Upper lobe of left lung (tissue), 6 donors: ENCODE measurements around the gene CDK8. TPM values are rescaled to one million over a fixed set of nuclear protein-coding genes. Genes with fewer than 3 reads are reported as not detected.

Experiments
- ATAC-seq, 2 donors: fragments of 200-7000 bp; cut with Tn5 transposase; one replicate each; pipeline ENCODE4 v1.9.1; 2022; ENCODE audit warnings: mild to moderate bottlenecking in 2 of 2, moderate library complexity in 2 of 2; ENCODE audit not compliant: low FRiP score in 2 of 2
- DNase-seq, 2 donors: peaks; one replicate each; pipeline ENCODE4 v3.0.0-alpha.2; 2019 to 2020
- H3K27ac ChIP-seq, 4 donors: fragments of 200-600 bp; sonication (generic); one replicate each; pipeline ENCODE4 v1.5.1; 2016 to 2019
- H3K27me3 ChIP-seq, 4 donors: fragments of 200-600 bp; sonication (generic); one replicate each; pipeline ENCODE4 v1.5.1; 2017 to 2019
- H3K36me3 ChIP-seq, 4 donors: fragments of 200-600 bp; sonication (generic); one replicate each; pipeline ENCODE4 v1.5.1; 2016 to 2019
- H3K4me1 ChIP-seq, 4 donors: fragments of 200-600 bp; sonication (generic); one replicate each; pipeline ENCODE4 v1.5.1; 2018 to 2019
- H3K4me3 ChIP-seq, 4 donors: fragments of 200-600 bp; sonication (generic); one replicate each; pipeline ENCODE4 v1.5.1; 2017 to 2019; ENCODE audit warnings: mild to moderate bottlenecking in 2 of 4, moderate library complexity in 1 of 4
- H3K9me3 ChIP-seq, 4 donors: fragments of 200-600 bp; sonication (generic); one replicate each; pipeline ENCODE4 v1.5.1; 2018 to 2019
- EP300 ChIP-seq, 4 donors: sonication (generic); formaldehyde crosslinking; IDR thresholded peaks; one replicate each; pipeline ENCODE4 v1.5.1; 2017; ENCODE audit warnings: antibody characterized with exemption in 4 of 4, control low read depth in 2 of 4
- POLR2A ChIP-seq, 4 donors: fragments of 450-650 bp; IDR thresholded peaks; one replicate each; pipeline ENCODE4 v1.5.1; 2016 to 2017; ENCODE audit warnings: antibody characterized with exemption in 4 of 4, mild to moderate bottlenecking in 2 of 4
- POLR2AphosphoS5 ChIP-seq, 2 donors: sonication (generic); formaldehyde crosslinking; IDR thresholded peaks; one replicate each; pipeline ENCODE4 v1.5.1; 2017; ENCODE audit warnings: antibody characterized with exemption in 2 of 2
- WGBS, 2 donors: methylation state at CpG; one replicate each; pipeline ENCODE4 v1.1.5; 2017 to 2018; 5-methylcytosine and 5-hydroxymethylcytosine counted together
- small RNA-seq, 4 donors: library from RNA; depleted of rRNA; stranded (forward); fragments of <200 nt; gene quantifications; one replicate each; pipeline ENCODE3, GENCODE V24; 2016
- total RNA-seq, 6 donors: library from RNA; depleted of rRNA in 4 of 6; stranded (reverse); fragments of >200 nt in 4 of 6; gene quantifications; one replicate each; pipeline versions ENCODE4 v1.1.0 to v1.2.1, GENCODE V29; 2016 to 2021
- TF ChIP-seq, protein P1 (sequence below), 6 experiments: fragments of 450-650 bp in 4 of 6; fragments of 200-600 bp in 2 of 6; sonication (generic) in 2 of 6; IDR thresholded peaks; one replicate each; pipeline ENCODE4 v1.5.1; 2016 to 2019; ENCODE audit warnings: antibody characterized with exemption in 6 of 6
- donor health status: DM: no; HTN: no; CAD: no; lungs with moderate emphysema.
- donor health status: DM: no; HTN: yes; CAD: no; lungs with severe emphysema.

Gene CDK8
- total RNA-seq, 6 donors from 2014 or later, result 9.4 to 15.6 (median 10.8) TPM

DNA sequence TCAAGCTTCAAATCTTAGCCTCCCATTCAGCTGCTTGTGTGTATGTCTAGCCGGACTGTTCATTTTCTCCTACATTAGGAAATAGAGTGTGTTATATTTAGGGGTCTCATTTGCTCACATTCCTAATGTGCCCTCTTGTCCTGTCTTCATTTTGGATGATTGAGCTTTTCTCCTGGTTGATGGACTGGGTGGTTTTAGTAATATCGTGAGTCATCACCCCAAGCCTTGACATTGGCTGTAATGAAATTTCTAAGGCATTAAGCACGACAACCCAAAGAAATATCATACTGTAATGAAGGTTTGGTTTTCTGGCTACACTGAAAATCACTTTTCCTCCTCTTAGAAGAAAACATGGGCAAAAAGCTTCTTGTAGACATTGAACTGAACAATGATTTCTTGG is 192.8 kb downstream of the CDK8 start:
- no peaks in the 10 kb centered on the region for H3K27me3 ChIP-seq
- no peaks in the 10 kb centered on the region for H3K9me3 ChIP-seq
- 90 to 92% methylated on average over 3 of the region's 3 CpGs for WGBS, 2 donors
- no peak for ATAC-seq
- no peaks in the 10 kb centered on the region for H3K36me3 ChIP-seq
- no peak overlapping the region for H3K4me3 ChIP-seq
- H3K27ac ChIP-seq, result no peak overlapping the region
- H3K4me1 ChIP-seq, result no peaks in the 10 kb centered on the region
- no peak for DNase-seq
- TF ChIP-seq, protein P1, sequence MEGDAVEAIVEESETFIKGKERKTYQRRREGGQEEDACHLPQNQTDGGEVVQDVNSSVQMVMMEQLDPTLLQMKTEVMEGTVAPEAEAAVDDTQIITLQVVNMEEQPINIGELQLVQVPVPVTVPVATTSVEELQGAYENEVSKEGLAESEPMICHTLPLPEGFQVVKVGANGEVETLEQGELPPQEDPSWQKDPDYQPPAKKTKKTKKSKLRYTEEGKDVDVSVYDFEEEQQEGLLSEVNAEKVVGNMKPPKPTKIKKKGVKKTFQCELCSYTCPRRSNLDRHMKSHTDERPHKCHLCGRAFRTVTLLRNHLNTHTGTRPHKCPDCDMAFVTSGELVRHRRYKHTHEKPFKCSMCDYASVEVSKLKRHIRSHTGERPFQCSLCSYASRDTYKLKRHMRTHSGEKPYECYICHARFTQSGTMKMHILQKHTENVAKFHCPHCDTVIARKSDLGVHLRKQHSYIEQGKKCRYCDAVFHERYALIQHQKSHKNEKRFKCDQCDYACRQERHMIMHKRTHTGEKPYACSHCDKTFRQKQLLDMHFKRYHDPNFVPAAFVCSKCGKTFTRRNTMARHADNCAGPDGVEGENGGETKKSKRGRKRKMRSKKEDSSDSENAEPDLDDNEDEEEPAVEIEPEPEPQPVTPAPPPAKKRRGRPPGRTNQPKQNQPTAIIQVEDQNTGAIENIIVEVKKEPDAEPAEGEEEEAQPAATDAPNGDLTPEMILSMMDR (IDR thresholded peaks at IDR 0.05), result no peak
- no peak for TF ChIP-seq EP300 (IDR thresholded peaks at IDR 0.05)
- TF ChIP-seq POLR2A (IDR thresholded peaks at IDR 0.05), result no peak
- TF ChIP-seq POLR2AphosphoS5 (IDR thresholded peaks at IDR 0.05), result no peak

GRCh38 chr13:26448032-26448431 is 194.1 kb downstream of the CDK8 start:
- Histone ChIP-seq H3K4me1 (no peaks in the 10 kb centered on the region), H3K27ac (no peak overlapping the region), H3K27me3 (no peaks in the 10 kb centered on the region), H3K36me3 (no peaks in the 10 kb centered on the region), H3K9me3 (no peaks in the 10 kb centered on the region), H3K4me3 (no peak overlapping the region)
- ATAC-seq (peak in 1 of 2 donors; percentile 55), DNase-seq (no peak)
- WGBS, 2 donors, result 73 to 76% methylated on average over 2 of the region's 2 CpGs
- TF ChIP-seq POLR2A (IDR thresholded peaks at IDR 0.05) (no peak), POLR2AphosphoS5 (IDR thresholded peaks at IDR 0.05) (no peak), EP300 (IDR thresholded peaks at IDR 0.05) (no peak)
- TF ChIP-seq, protein P1 (IDR thresholded peaks at IDR 0.05), result no peak

DNA sequence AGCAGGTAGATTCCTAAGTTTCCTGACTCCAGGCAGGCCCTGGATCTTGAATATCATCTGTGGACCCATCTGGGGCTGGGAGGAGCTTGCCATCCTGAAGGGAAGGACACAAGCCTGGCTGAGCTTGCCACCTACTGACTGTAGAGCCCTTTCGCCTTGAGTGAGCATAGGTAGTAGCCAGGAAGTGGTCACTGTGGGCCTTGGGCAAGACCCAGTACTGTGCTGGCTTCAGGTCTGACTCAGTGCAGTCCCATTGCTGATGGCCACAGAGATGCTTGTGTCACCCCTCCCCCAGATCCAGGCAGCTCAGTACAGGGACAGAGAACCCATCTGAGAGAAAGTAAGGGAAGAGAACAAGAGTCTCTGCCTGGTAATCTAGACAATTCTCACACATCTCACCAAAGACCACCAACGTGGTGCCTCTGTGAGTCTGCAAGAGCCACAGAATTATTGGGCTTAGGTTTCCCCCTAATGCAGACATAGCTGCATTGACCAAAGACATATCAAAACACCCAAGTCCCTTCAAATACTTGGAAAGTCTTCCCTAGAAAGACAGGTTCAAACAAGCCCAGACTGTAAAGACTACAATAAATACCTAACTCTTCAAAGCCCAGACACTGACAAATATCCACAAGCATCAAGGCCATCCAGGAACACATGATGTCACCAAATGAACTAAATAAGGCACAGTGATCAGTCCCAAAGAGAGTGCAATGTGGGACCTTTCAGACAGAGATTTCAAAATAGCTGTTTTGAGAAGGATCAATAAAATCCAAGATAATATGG is 195.3 kb downstream of the CDK8 start:
- Histone ChIP-seq H3K27me3 (no peaks in the 10 kb centered on the region), H3K9me3 (no peaks in the 10 kb centered on the region), H3K27ac (no peak overlapping the region), H3K36me3 (no peaks in the 10 kb centered on the region), H3K4me3 (no peak overlapping the region), H3K4me1 (no peaks in the 10 kb centered on the region)
- ATAC-seq (no peak), DNase-seq (no peak)
- TF ChIP-seq POLR2AphosphoS5 (IDR thresholded peaks at IDR 0.05), result no peak
- WGBS, 2 donors, result 58 to 83% methylated on average over 2 of the region's 2 CpGs

Small RNAs within 50 kb of the gene (small RNA-seq; reads per million reads assigned to genes)
- gene RF02271, result 0 reads per million in 4 donors

Other genes starting within 250 kb of the CDK8 start
- 10 to 100 TPM in 4 of 6 donors, 1 to 10 TPM in 2; 7.3 to 19.9 (median 13.4) TPM for gene SHISA2, start 202.1 kb upstream of the CDK8 start, total RNA-seq
- 10 to 100 TPM; 14.7 to 39.9 (median 30.7) TPM for gene RNF6, start 31.8 kb upstream of the CDK8 start, total RNA-seq